GM18861 (cell line): ENCODE results near the gene SAG.
"Not testable (repeated sequence)": the region's sequence is repeated elsewhere in the genome, so short reads cannot be mapped to it uniquely, and the experiment has no call there.

Experiments
- ATAC-seq: cut with Tn5 transposase; IDR thresholded peaks from one replicate; pipeline ENCODE4 v1.9.1; 2021; ENCODE audit not compliant: unreplicated experiment

Gene SAG

DNA sequence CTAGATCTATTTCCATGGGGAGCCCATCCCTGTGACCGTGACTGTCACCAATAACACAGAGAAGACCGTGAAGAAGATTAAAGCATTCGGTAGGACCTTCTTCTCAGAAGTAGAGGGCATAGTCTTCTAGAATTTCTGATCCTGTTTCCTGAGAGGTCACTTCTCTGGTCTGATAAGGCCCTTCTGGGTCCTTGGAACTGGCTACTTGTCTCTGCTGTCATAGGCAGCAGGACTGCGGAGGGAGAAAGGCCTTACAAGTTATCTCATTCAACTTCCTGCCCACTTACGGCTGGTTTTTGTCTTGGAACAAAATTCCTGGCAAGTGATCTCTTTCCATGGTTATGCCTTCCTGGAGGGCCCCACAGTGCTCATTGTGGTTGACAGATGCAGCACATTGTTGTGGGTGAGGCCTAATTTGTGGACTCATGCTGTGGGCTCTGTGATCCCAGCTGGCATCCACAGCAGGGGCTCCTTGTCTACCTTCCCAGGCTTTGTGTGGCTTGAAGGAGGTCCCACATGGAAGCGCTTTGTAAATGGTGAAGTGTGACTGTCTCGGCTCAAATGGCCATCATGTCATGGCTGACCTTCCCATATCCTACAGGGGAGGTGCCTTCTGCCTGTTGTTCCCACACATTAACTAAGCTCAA, 22.0 kb downstream of the SAG start:
- no peak for ATAC-seq

DNA sequence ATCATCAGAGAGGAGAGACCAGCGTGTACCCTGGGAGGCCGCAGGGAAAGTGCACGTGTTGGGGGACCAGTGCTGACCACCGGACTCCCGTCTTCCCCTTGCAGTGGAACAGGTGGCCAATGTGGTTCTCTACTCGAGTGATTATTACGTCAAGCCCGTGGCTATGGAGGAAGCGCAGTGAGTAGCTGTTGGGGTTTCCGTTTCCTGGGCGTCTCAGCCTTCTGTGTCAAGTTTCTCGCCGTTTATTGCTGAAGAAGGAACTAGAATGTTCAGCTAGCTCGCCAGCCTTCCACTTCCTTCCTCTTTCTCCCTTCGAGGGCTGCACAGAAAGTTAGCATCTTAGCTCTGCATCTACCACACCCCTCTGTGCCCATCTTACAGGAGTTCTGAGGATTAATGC, 23.9 kb downstream of the SAG start:
- ATAC-seq = peak; percentile 88

DNA sequence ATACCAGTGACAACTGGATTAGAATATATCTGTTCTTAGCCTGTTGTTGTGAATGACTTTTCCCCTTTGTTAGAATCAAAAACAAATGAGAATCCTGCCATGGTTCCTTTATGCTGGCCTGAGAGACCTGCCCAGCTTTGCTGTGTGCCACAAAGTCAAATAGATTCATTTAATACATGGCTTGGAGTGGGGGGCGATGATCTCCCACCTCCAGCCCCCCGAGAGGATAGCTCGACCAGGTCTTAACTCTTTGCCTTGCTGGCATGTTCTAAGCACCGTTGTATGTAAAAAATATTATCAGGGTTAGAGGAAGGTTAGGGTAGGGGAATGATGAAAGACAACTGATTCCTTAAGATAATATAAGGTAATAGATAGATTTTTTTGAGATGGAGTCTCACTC, 24.5 kb downstream of the SAG start:
- no peak for ATAC-seq

DNA sequence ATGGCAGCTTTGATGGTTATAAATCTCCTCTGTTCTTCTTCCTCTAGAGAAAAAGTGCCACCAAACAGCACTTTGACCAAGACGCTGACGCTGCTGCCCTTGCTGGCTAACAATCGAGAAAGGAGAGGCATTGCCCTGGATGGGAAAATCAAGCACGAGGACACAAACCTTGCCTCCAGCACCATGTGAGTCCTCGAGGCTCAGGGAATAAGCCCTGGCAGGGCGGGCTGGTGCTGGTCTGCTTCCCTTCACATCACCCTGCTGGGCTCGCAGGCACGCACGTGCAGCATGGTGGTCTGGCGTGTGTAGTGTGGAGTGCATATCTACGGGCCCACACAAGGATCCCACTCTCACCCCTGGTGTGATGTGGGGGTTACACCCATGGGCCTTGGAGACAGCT, 27.3 kb downstream of the SAG start:
- ATAC-seq = no peak

DNA sequence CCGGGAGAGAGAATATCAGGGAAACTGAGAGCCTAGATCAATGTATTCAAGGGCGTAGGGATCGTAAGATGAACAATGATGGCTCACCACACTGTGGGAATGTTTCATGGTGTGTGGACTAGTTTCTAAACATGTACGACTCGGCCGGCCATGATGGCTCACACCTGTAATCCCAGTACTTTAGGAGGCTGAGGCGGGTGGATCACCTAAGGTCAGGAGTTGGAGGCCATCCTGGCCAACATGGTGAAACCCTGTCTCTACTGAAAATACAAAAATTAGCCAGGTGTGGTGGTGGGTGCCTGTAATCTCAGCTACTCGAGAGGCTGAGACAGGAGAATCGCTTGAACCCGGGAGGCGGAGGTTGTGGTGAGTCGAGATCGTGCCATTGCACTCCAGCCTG, 28.5 kb downstream of the SAG start:
- not testable (repeated sequence) for ATAC-seq

DNA sequence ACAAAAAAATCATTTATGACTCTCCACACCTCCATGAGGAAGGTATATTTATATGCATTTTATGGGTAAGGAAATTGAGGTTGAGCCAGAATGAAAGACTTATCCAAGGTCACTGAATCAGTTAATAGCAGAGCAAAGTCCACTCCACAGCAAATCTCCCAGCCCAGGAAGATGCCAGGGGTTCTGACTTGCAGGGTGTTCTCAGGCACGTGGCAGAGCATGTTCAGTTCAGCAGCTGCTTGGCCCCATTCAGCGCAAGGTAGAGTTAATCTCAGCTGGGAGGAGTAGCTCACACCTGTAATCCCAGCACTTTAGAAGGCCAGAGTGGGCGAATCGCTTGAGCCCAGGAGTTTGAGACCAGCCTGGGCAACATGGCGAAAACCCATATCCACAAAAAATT, 28.9 kb downstream of the SAG start:
- no peak for ATAC-seq

DNA sequence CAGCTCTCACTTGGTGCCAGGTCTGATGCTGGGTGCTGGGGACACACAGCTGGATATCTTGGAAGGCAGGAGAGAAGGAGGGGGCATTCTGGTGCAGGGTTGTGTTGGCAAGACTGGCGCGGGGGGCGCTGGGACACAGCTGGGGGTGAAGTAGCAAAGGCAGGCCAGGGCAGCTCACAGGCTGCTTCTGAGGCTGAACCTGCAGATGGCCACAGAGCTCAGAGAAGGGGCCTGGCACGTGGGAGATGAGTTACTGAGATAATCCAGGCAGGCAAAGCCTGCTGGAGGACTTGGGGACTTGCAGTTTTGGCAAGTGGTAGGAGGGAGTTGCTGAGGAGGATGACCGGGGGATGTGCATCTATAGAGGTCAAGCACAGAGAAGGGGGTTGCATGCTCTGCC, 30.4 kb downstream of the SAG start:
- ATAC-seq = no peak

DNA sequence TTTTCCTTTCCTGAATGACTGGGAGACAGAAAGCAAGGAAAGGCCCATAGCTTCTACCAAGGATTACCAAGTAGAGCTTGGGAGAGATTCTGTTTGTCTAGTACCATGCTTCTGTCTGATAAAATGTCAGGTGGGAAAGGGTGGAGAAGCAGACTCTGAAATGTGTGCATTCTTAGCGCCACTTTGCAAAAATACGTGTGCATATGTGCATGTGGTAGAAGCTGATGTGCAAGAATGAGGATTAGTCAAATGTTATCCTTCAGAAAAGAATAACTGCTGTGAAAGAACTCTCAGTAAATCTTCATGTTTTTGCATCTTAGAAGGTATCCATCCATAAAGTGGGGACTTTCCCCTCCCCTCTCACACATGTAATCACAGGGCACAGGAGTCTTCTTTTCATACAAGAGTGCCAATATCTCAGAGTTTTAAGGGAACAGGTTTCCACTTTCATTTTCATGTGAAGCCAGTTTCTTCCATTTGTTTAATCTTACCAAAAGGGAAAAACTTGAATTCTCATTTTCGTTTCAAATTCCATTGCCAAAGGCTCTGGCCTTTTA, 31.3 kb downstream of the SAG start:
- ATAC-seq = no peak

DNA sequence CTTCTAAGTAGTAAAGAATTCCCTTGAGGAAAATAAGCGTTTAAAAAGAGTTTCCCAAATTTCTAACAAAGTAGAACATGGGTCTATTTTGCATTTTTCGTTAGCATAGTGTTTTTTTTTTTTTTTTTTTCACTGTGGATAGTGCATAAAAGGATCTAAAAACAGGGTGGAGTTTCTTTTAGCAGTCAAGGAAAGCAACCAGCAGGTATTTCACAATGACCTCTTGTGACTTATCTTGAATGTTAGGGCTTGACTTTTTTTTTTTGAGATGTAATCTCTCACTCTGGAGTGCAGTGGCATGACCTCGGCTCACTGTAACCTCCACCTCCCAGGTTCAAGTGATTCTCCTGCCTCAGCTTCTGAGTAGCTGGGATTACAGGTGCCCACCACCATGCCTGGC, 31.8 kb downstream of the SAG start:
- no peak for ATAC-seq

DNA sequence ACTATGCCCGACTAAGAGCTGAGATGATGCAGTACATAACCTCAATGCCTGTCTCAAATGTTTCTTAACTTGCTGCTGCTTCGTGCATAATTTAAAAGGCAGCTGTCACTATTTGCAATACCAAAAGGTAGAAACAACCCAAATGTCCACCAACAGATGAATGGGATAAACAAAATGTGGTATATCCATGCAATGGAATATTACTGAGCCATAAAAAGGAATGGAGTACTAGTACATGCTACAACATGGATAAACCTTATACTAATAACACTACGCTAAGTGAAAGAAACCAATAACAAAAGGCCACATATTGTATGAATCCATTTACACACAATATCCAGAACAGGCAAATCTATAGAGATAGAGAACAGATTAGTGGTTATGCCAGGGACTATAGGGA, 33.7 kb downstream of the SAG start:
- no peak for ATAC-seq

DNA sequence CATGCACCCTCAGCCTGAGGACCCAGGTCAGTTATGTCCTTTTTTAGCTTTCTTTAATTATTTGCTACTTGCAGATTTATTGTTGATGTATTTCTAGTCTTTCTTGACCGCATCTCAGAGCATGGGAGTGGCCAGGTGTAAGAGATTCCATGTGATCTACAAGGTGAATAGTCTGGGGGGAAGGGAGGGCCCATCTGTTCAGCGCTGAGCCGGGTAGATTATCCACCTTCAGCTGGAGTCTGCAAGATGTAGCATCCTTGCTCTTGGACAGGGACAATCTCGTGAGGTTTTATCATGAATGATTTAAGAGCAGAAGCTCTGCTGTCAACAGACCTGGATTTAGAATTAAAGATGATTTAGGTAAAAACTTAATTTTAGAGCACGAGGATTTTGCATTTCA, 34.7 kb downstream of the SAG start:
- no peak for ATAC-seq

DNA sequence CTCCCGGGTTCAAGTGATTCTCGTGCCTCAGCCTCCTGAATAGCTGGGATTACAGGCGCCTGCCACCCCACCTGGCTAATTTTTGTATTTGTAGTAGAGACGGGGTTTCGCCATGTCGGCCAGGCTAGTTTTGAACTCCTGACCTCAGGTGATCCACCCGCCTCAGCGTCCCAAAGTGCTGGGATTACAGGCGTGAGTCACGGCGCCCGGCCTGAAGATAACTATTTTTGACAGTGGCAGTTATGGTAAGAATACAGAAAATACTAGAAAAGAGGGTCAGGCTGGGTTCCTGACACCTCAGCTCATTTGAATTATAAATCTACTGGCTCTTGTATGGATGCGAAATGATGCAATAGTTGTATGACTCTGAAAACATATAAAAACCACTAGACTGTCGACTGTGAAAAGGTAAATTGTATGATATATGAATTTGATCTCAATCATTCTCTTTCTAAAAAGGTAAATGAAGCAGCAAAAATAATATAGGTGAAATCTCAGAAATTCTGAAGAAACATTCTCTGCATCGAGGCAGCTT, 35.6 kb downstream of the SAG start:
- ATAC-seq = no peak

DNA sequence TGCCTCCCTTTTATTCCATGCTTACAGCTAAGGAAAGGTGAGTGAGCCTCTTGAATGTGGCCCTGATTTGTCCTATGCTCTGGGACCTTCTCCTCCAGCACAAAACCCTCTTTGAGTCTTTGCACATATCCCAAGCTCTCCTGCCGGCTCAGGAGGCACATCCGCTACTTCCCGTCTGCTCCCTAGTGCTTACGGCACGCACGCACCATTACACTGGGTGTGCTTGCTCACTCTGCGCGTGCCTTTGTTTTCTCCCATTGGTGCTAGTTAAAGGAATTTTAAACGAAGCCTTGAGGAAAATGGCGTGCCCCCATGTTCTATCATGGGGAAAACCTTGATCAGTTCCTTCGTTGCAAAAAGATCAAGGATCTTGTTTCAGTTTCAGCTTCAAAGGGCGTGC, 38.8 kb downstream of the SAG start:
- no peak for ATAC-seq

DNA sequence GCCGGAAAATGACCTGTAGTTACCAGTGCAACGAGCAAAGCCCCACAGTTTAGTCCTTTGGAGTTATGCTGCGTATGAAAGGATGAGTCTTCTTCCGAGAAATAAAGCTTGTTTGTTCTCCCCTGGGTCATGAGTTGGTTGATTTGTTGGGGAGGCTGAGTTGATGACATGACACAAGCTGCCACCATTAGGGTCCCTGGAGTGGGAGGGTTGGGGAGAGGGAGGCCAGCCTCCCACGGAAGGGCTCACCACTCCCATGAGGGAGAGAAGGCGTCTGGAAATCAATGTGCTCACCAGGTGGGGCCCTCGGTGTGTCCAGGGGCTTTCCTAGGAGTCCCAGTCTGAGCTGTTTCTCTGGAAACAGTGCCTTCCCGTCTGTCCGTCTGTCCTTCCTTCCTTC, 39.3 kb downstream of the SAG start:
- ATAC-seq = no peak

DNA sequence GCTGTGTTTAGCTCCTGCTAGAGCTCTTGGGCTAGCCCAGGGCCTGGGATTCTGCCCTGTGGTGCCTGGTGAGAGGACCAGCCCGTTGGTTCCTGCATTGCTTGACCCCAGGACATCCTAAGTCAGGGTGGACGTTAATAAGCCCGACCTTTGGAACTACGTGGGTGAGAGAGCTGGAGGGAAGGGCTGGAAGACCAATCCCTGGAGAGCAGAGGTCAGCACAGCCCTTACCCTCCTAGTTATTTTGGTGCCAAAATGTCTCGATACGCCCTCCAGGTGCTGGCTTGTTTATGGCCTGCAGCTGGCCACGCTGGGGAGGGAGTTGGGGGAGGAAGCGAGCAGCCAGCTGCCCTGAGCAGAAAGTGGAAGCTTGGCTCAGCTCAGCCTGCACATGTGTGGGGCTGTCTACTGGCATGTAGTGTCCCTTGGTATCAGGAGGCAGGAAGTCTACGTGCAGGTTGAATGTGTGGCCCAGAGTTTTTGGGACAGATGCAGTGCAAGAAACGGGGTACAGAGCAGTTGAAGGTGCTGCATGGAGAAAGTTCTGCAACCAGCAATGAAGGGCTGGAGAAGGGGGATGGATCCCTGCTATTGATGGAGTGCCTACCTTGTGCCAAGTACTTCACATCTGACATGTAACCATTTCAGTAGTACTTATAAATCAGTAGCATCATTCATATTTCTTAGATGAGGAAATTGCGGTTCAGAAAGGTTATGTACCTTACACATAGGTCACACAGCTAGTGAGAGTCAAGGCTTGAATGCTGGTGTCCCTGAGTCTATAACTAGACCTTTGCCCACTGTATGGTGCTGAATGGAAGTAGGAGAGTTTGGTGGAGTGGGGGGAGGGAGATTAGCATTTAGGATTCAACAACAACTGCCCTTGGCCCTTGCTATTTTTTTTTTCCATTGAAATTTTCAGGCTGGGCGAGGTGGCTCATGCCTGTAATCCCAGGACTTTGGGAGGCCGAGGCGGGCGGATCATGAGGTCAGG, 41.7 kb downstream of the SAG start:
- peak; percentile 55 for ATAC-seq

DNA sequence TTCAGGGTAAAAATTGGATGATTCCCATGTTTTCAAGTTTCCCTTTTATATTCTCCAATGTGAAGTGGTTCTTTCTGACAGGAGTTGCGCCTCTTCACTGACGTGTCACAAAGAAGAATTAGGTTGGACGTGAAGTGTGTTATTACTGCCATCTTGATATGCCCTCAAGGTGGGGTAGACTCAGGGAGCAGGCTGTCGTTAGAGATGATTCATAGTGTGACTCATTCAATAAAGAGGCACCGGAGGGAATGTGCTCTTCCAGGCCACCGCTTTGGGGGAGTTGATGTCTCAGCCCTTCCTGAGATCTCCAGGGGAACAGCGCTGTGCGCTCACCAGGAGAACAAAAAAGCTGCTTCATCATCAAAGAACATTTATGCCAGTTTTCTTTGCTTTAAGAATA, 43.1 kb downstream of the SAG start:
- no peak for ATAC-seq

DNA sequence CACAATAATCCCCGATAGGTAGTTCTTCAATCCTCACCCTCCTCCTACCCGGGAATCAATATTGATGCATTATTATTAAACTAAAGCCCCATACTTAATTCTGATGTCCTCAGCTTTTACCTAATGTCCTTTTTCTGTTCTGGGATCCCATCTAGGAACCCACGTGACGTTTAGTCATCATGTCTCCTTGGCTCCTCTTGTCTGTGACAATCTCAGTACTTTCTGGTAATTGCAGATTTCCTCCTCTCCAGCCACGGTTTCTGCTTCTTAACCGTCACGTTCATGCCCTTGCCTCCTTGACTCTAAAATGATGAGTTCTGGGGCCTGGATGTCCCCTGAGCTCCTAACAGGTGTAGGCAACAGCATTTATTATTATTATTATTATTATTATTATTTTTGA, 43.8 kb downstream of the SAG start:
- ATAC-seq = no peak

DNA sequence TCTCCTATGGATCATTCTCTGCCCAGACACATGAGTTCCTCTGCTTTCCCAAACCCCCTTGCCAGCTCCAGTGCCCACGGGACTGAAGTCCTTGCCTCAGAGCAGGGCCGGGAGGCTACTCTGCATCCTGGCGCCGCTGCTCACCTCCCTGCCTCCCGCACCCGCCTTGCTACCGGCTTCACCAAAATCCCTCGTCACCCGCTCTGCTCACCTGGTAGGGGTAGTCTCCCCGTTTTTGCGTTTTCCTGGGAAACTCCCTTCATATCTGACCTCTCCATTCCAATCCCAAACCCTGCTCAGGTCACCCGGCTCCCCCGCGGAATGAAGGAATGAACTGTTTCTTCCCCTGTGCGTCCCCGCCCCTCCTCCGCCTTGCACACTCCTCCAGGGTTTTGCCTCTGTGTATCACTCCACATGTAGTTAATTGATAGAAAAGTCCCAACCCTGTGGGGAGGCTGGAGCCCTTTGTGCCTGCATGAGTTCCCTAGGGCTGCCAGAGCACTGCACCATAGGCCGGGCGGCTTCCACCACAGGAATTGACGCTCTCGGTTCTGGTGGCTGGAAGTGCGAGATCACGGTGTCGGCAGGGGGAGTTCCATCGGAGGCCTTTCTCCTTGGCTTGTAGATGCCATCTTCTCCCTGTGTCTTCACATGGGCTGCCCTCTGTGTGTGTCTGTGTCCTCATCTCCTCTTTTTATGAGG, 44.7 kb downstream of the SAG start:
- ATAC-seq = no peak

DNA sequence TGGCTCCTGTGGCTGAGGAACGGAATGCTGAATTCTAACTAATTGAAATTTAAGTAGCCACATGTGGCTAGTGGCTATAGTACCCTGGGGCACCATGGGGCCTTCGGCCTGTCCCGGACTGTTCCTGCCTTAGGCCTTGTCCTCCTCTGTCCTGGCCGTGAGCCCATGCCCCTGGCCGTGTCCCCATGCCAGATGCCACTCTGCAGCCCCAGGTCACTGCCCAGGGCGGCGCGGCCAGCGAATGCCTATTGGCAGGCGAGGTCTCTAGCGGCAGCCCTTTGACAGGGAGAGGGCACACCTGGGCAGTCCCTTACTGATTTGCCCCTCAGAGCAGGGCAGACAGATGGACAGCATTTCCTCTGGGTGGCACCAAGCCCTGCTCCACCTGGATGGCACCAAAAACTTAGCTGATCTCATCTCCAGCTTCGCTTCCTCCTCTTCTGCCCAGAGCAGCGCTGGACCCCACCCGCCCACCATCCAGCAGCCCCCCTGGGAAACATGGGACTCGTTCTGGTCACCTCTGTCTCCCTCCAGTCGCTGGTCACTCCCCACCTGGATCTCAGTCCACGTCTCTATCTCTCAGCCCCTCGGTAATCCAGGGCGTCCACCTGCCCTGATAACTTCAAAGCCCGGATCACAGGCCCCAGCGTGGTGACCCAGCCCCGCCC, 45.6 kb downstream of the SAG start:
- ATAC-seq = no peak

DNA sequence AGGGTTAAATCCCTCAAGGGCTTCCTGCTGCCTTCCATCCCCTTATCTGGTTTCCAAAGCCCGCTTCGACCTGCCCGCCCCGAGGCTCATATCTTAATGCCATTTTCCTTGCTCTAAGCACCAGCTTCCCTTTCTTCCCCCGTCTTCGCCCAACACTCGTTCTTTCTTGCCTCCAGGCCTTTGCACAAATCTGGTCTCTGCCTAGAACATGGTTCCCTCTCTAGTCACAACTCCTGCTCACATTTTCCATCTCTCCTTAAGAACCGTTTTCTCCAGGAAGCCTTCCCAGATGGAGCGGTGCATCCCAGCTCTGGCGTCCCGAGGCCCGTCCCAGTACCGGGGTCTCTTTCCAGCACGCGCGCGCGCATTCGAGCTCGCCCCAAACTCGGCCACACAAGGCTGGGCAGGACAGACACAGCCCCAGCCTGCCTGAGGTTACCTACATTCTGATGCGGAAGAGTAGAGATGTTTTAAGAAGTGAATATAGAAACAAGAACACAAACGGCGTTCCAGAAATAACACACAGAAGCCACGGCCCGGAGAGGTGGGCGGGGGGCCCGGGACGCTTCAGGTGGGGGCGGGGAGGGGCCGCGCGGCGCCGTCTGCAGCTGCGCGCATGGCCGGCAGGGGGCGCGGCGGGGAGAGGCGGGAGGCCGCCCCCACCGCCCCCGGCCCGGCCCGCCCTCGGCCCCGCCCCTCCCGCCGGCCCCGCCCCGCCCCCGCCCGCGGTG, 46.3 kb downstream of the SAG start, which contains the start of gene DGKD:
Gene DGKD, plus strand, starts transcription at position 726 of the 731 bp plus-strand sequence. CDS start 25 bp downstream, outside the sequence.
- ATAC-seq = peak; percentile 38
